SHP77 treated with DMSO at 0.1 percent for 48 hours (cell line): ENCODE measurements around the gene NHEJ1.

Experiments
- DNase-seq: peaks from one replicate; lab custom pipeline; 2025; lab: John Stamatoyannopoulos, UW

NHEJ1 gene

GRCh38 chr2:219057709-219058540, 102.7 kb downstream of the NHEJ1 start:
- peak; percentile 62 for DNase-seq

- no peak for DNase-seq
Measured at GRCh38 chr2:219056896-219057708, 103.5 kb downstream of the NHEJ1 start.

- DNase-seq = no peak
Measured at GRCh38 chr2:219056176-219056895, 104.3 kb downstream of the NHEJ1 start.

- no peak for DNase-seq
Measured at GRCh38 chr2:219054956-219055903, 105.4 kb downstream of the NHEJ1 start.

- no peak for DNase-seq
Measured at GRCh38 chr2:219049282-219049681, 111.3 kb downstream of the NHEJ1 start.

- no peak for DNase-seq
Measured at GRCh38 chr2:219045937-219046550, 114.6 kb downstream of the NHEJ1 start.

- DNase-seq = no peak
Measured at GRCh38 chr2:219042750-219043149, 117.9 kb downstream of the NHEJ1 start.

GRCh38 chr2:219042157-219042556, 118.5 kb downstream of the NHEJ1 start:
- DNase-seq = no peak

- DNase-seq = peak; percentile 31
Measured at GRCh38 chr2:219041252-219041651, 119.4 kb downstream of the NHEJ1 start, which contains the start of gene CFAP65. CFAP65 (minus strand) TSS chr2:219041516; CDS start chr2:219039048, 2,468 bp downstream.

GRCh38 chr2:219038600-219038999, 122.0 kb downstream of the NHEJ1 start:
- no peak for DNase-seq

GRCh38 chr2:219037783-219038499, 122.7 kb downstream of the NHEJ1 start:
- DNase-seq = no peak

GRCh38 chr2:219035942-219036341, 124.7 kb downstream of the NHEJ1 start:
- DNase-seq = no peak

GRCh38 chr2:219034823-219035222, 125.8 kb downstream of the NHEJ1 start:
- no peak for DNase-seq

GRCh38 chr2:219032051-219032745, 128.4 kb downstream of the NHEJ1 start:
- DNase-seq = no peak

GRCh38 chr2:219031005-219031738, 129.4 kb downstream of the NHEJ1 start:
- DNase-seq = no peak

- no peak for DNase-seq
Measured at GRCh38 chr2:219030177-219030940, 130.3 kb downstream of the NHEJ1 start.

- peak; percentile 30 for DNase-seq
Measured at GRCh38 chr2:219029829-219030165, 130.8 kb downstream of the NHEJ1 start.
